IMR-90 (cell line): Measurements from ENCODE around the gene RPRML. TPM values are rescaled to one million over a fixed set of nuclear protein-coding genes. Genes with fewer than 3 reads are reported as not detected.

Experiments
- ATAC-seq: fragments of 200-7000 bp; cut with Tn5 transposase; 2 replicates; pipeline ENCODE4 v1.9.1; 2020; ENCODE audit warnings: low read depth, mild to moderate bottlenecking, moderate library complexity
- BruUV-seq: library from RNA; stranded (reverse); fragments of 400-500 nt; replicated peaks from 2 replicates; lab custom pipeline; 2021; lab: Mats Ljungman, UMichigan
- CTCF ChIA-PET: fragments of 300-600 bp; formaldehyde crosslinking; extraction: SDS; loops from one replicate; lab custom pipeline; 2021; ENCODE audit warnings: antibody characterized with exemption; lab: Yijun Ruan, JAX
- POLR2A ChIA-PET: fragments of 300-600 bp; sonication (Branson Sonifier 250); formaldehyde crosslinking; loops from one replicate; lab custom pipeline; 2022; ENCODE audit warnings: antibody characterized with exemption; ENCODE audit not compliant: unreplicated experiment; lab: Charles Lee
- DNase-seq: peaks from one replicate; pipeline ENCODE4 v3.0.0; 2013
- H2AFZ ChIP-seq: replicated peaks from 2 replicates; pipeline ENCODE3; 2013; ENCODE audit warnings: low read length, mild to moderate bottlenecking; ENCODE audit not compliant: poor library complexity
- H2AK5ac ChIP-seq: 2 replicates; pipeline ENCODE4 v1.6.1; 2013; ENCODE audit warnings: low read depth, low read length, inconsistent platforms
- H2AK9ac ChIP-seq: replicated peaks from 2 replicates; pipeline ENCODE3; 2013; ENCODE audit warnings: mild to moderate bottlenecking, low read depth, low read length, moderate library complexity; ENCODE audit not compliant: poor library complexity
- H2BK120ac ChIP-seq: 2 replicates; pipeline ENCODE4 v1.6.1; 2013; ENCODE audit warnings: low read depth, low read length, inconsistent platforms
- H2BK15ac ChIP-seq: 3 replicates; pipeline ENCODE4 v1.6.1; 2013; ENCODE audit warnings: low read depth, low read length, inconsistent platforms
- H2BK20ac ChIP-seq: 2 replicates; pipeline ENCODE4 v1.6.1; 2013; ENCODE audit warnings: low read depth, mild to moderate bottlenecking, inconsistent platforms, low read length, moderate library complexity
- H2BK5ac ChIP-seq: 2 replicates; pipeline ENCODE4 v1.6.1; 2013; ENCODE audit warnings: mild to moderate bottlenecking, low read depth, low read length, inconsistent platforms; ENCODE audit not compliant: poor library complexity, severe bottlenecking
- H3K14ac ChIP-seq: replicated peaks from 2 replicates; pipeline ENCODE4 v1.6.1; 2013; ENCODE audit warnings: low read depth, low read length, inconsistent platforms
- H3K18ac ChIP-seq: 2 replicates; pipeline ENCODE4 v1.6.1; 2013; ENCODE audit warnings: low read depth, low read length, control low read depth
- H3K23ac ChIP-seq: 2 replicates; pipeline ENCODE4 v1.6.1; 2013; ENCODE audit warnings: low read depth, low read length, inconsistent platforms
- H3K27ac ChIP-seq: 2 replicates; pipeline ENCODE4 v1.5.1; 2013; ENCODE audit warnings: mild to moderate bottlenecking, control low read depth, low read length; ENCODE audit not compliant: insufficient read depth
- H3K27me3 ChIP-seq: 2 replicates; pipeline ENCODE4 v1.6.1; 2013; ENCODE audit warnings: low read length; ENCODE audit not compliant: control insufficient read depth, insufficient read depth
- H3K36me3 ChIP-seq: 2 replicates; pipeline ENCODE4 v1.6.1; 2013; ENCODE audit warnings: low read length, mixed read lengths; ENCODE audit not compliant: control insufficient read depth, insufficient read depth
- H3K4ac ChIP-seq: 2 replicates; pipeline ENCODE4 v1.6.1; 2013; ENCODE audit warnings: low read depth, low read length, inconsistent platforms
- H3K4me1 ChIP-seq: 2 replicates; pipeline ENCODE4 v1.6.1; 2013; ENCODE audit warnings: low read length, mixed read lengths; ENCODE audit not compliant: control insufficient read depth, insufficient read depth
- H3K4me2 ChIP-seq: 2 replicates; pipeline ENCODE4 v1.6.1; 2013; ENCODE audit warnings: low read depth, mild to moderate bottlenecking, control low read depth, low read length, moderate library complexity
- H3K4me3 ChIP-seq: 2 replicates; pipeline ENCODE4 v1.5.1; 2013; ENCODE audit warnings: low read depth, mild to moderate bottlenecking, control low read depth, low read length, moderate library complexity; ENCODE audit not compliant: insufficient read depth
- H3K56ac ChIP-seq: 2 replicates; pipeline ENCODE4 v1.6.1; 2013; ENCODE audit warnings: low read length, inconsistent platforms; ENCODE audit not compliant: insufficient read depth; ENCODE audit errors: extremely low read depth
- H3K79me1 ChIP-seq, 2 experiments: 2 replicates each; pipeline ENCODE4 v1.6.1; 2013; ENCODE audit warnings: low read length in 2 of 2, inconsistent platforms in 1 of 2, low read depth in 1 of 2
- H3K9ac ChIP-seq: 2 replicates; pipeline ENCODE4 v1.6.1; 2013; ENCODE audit warnings: low read depth, low read length, control low read depth
- H3K9me1 ChIP-seq: 2 replicates; pipeline ENCODE4 v1.6.1; 2013; ENCODE audit warnings: low read length, inconsistent platforms; ENCODE audit not compliant: insufficient read depth
- H3K9me3 ChIP-seq: 2 replicates; pipeline ENCODE4 v1.6.1; 2013; ENCODE audit warnings: low read length; ENCODE audit not compliant: control insufficient read depth, insufficient read depth
- H4K20me1 ChIP-seq: 2 replicates; pipeline ENCODE4 v1.6.1; 2013; ENCODE audit warnings: low read length, inconsistent platforms; ENCODE audit not compliant: insufficient read depth
- H4K5ac ChIP-seq: 2 replicates; pipeline ENCODE4 v1.6.1; 2013; ENCODE audit warnings: mild to moderate bottlenecking, low read depth, low read length, control low read depth
- H4K8ac ChIP-seq, 2 experiments: 2 replicates each; pipeline ENCODE4 v1.6.1; 2013; ENCODE audit warnings: low read depth in 2 of 2, low read length in 2 of 2, control low read depth in 1 of 2, inconsistent platforms in 1 of 2
- H4K91ac ChIP-seq: 2 replicates; pipeline ENCODE4 v1.6.1; 2013; ENCODE audit warnings: low read depth, low read length, inconsistent platforms; ENCODE audit not compliant: insufficient read depth
- MAZ ChIP-seq: IDR thresholded peaks from 2 replicates; pipeline ENCODE4 v1.6.1; 2012; ENCODE audit warnings: low read depth, mild to moderate bottlenecking, low read length, improper control_type of control experiment, moderate library complexity, borderline replicate concordance
- NFE2L2 ChIP-seq: fragments of 150-350 bp; IDR thresholded peaks from 2 replicates; pipeline ENCODE4 v1.6.1; 2016; ENCODE audit warnings: low read depth, mild to moderate bottlenecking, low read length
- RAD21 ChIP-seq: IDR thresholded peaks from 2 replicates; pipeline ENCODE4 v1.6.1; 2012; ENCODE audit warnings: low read length, improper control_type of control experiment
- RCOR1 ChIP-seq: IDR thresholded peaks from 2 replicates; pipeline ENCODE4 v1.6.1; 2012; ENCODE audit warnings: mild to moderate bottlenecking, low read length, improper control_type of control experiment; ENCODE audit not compliant: insufficient replicate concordance
- RFX5 ChIP-seq: IDR thresholded peaks from 2 replicates; pipeline ENCODE4 v1.8.0; 2012; ENCODE audit warnings: low read depth, mild to moderate bottlenecking, low read length, moderate library complexity
- SMC3 ChIP-seq: fragments of 150-350 bp; IDR thresholded peaks from 2 replicates; pipeline ENCODE4 v1.6.1; 2016; ENCODE audit warnings: low read depth, mild to moderate bottlenecking, antibody characterized with exemption, low read length, moderate library complexity
- WGBS, 2 experiments: methylation state at CpG; one replicate each; pipeline versions ENCODE4 v1.1.5 to v1.1.7; 2013; ENCODE audit warnings: missing lambda C conversion rate in 2 of 2; ENCODE audit not compliant: insufficient read length in 1 of 2; ENCODE audit errors: extremely low coverage in 2 of 2; 5-methylcytosine and 5-hydroxymethylcytosine counted together
- dilution Hi-C: fragments of 300-500 bp; cut with HindIII; formaldehyde crosslinking; loops from one replicate; pipeline ENCODE4 v1.14.3; 2018; ENCODE audit warnings: low sequenced_read_pairs; ENCODE audit not compliant: unreplicated experiment
- in situ Hi-C: fragments of 300-500 bp; cut with MboI; formaldehyde crosslinking; loops from 3 replicates; pipeline ENCODE4 v1.14.3; 2019; ENCODE audit warnings: low sequenced_read_pairs, inconsistent platforms, mixed read lengths
- intact Hi-C: fragments of 100-400 bp; cut with micrococcal nuclease; formaldehyde crosslinking; loops from 2 replicates; pipeline ENCODE4 v1.10.0; 2022
- polyA plus RNA-seq, 3 experiments: library from polyadenylated mRNA; depleted of rRNA; stranded (reverse); fragments of >200 nt; gene quantifications; 2 replicates each; pipeline ENCODE4 v1.2.3, GENCODE V29; 2012; ENCODE audit warnings: low replicate concordance in 1 of 3
- total RNA-seq: library from RNA; depleted of rRNA; stranded (reverse); fragments of >200 nt; gene quantifications from 2 replicates; pipeline ENCODE4 v1.2.3, GENCODE V29; 2012

The RPRML gene
- total and polyA plus RNA-seq, 2 of the 4 experiments (the other 2 are of a cell fraction): not detected

GRCh38 chr17:46944931-46945330 is 34.1 kb downstream of the RPRML start:
- Histone ChIP-seq H3K36me3 (peaks cover 7% of the 10 kb centered on the region; the same call in 1 of the 2 replicates), H2BK15ac (no peak overlapping the region), H4K20me1 (peaks cover 29% of the 10 kb centered on the region), H3K79me1 (0 out of 4 replicates have a peak, but pooled peaks cover 0 to 5% of the 10 kb centered on the region in 2 experiments), H4K5ac (no peak overlapping the region), H2AK9ac (peak overlapping the region; percentile 32), H3K18ac (no peak overlapping the region), H3K4ac (no peak overlapping the region), H3K4me3 (no peak overlapping the region), H3K27me3 (no peaks in the 10 kb centered on the region), H3K4me1 (peaks cover 10% of the 10 kb centered on the region), H3K27ac (no peak overlapping the region), H3K23ac (no peak overlapping the region), H2AK5ac (no peak overlapping the region), H3K9me1 (peaks cover 3% of the 10 kb centered on the region; the same call in 1 of the 2 replicates), H3K4me2 (no peak overlapping the region), H4K8ac (no peak overlapping the region), H2BK5ac (no peak overlapping the region), H2BK120ac (no peak overlapping the region), H3K56ac (no peak overlapping the region), H3K9ac (no peak overlapping the region), H3K14ac (no peak overlapping the region), H3K9me3 (no peaks in the 10 kb centered on the region), H4K91ac (no peak overlapping the region), H2AFZ (no peak overlapping the region), H2BK20ac (no peak overlapping the region)
- BruUV-seq: no TSS peak
- dilution Hi-C loops: no loop called here
- in situ Hi-C loops: loop anchor here (5.0 kb wide), 2 partner anchors 57 to 108 kb away; no protein-coding TSS in a partner anchor
- DNase-seq (no peak), ATAC-seq (no peak)
- WGBS, 2 experiments: 80% methylated on average over 7 of the region's 10 CpGs; no CpG with 5 or more reads in 1 of the 2 experiments
- intact Hi-C loops: loop anchor here (5.0 kb wide), 1 partner anchor 177 kb away; no protein-coding TSS in a partner anchor
- CTCF ChIA-PET: no interaction called here
- TF ChIP-seq RFX5: no peak
- no peak for TF ChIP-seq MAZ
- no peak for TF ChIP-seq RCOR1
- no peak for TF ChIP-seq RAD21
- no peak for TF ChIP-seq SMC3
- no peak for TF ChIP-seq NFE2L2
- POLR2A ChIA-PET: no interaction called here
